Activated B cell treated with CpG ODN at 0.5 μM for 24 hours (primary cell): ENCODE results near the gene MCRIP2. TPM values are rescaled to one million over a fixed set of nuclear protein-coding genes. Genes with fewer than 3 reads are reported as not detected.

Experiments
- ATAC-seq: fragments of 200-7000 bp; cut with Tn5 transposase; one replicate; pipeline ENCODE4 v1.10.0; 2021; ENCODE audit warnings: low read depth, mild to moderate bottlenecking, moderate library complexity
- CTCF ChIA-PET: fragments of 350-600 bp; sonication (Branson Sonifier 250); formaldehyde crosslinking; loops from one replicate; lab custom pipeline; 2021; ENCODE audit warnings: antibody characterized with exemption; lab: Charles Lee
- POLR2A ChIA-PET: fragments of 350-600 bp; sonication (Branson Sonifier 250); formaldehyde crosslinking; loops from one replicate; lab custom pipeline; 2021; ENCODE audit warnings: antibody characterized with exemption; lab: Charles Lee
- DNase-seq: peaks from one replicate; pipeline ENCODE4 v3.0.0; 2022
- H3K27ac Mint-ChIP-seq: one replicate; pipeline ENCODE4 v1.8.0; 2020; ENCODE audit warnings: mixed read lengths
- H3K27me3 Mint-ChIP-seq: one replicate; pipeline ENCODE4 v1.8.0; 2021; ENCODE audit warnings: mixed read lengths
- H3K36me3 Mint-ChIP-seq: one replicate; pipeline ENCODE4 v1.8.0; 2021; ENCODE audit warnings: low read depth, mixed read lengths
- H3K4me1 Mint-ChIP-seq: one replicate; pipeline ENCODE4 v1.8.0; 2021; ENCODE audit warnings: mixed read lengths
- H3K4me3 Mint-ChIP-seq: one replicate; pipeline ENCODE4 v1.8.0; 2020; ENCODE audit warnings: mild to moderate bottlenecking, mixed read lengths
- H3K9me3 Mint-ChIP-seq: one replicate; pipeline ENCODE4 v1.8.0; 2020; ENCODE audit warnings: mixed read lengths
- CTCF ChIP-seq: fragments of 200-600 bp; IDR thresholded peaks from one replicate; pipeline ENCODE4 v1.8.0; 2022; ENCODE audit warnings: antibody characterized with exemption, mild to moderate bottlenecking
- intact Hi-C: fragments of 100-400 bp; cut with micrococcal nuclease; formaldehyde crosslinking; loops from one replicate; pipeline ENCODE4 v1.15.1; 2024
- total RNA-seq: library from RNA; stranded (reverse); gene quantifications from 2 replicates; pipeline ENCODE4 v1.2.3, GENCODE V29; 2022

The MCRIP2 gene
- total RNA-seq, 1 donor from 2014 or later, result 38.9 TPM

GRCh38 chr16:694187-694862 lies 52.7 kb downstream of the MCRIP2 start:
- intact Hi-C loops, result no loop called here
- H3K27me3 Mint-ChIP-seq, result peaks cover 18% of the 10 kb centered on the region
- peak overlapping the region; percentile 60 for H3K4me3 Mint-ChIP-seq
- no peak for TF ChIP-seq CTCF
- no peak for DNase-seq
- peaks cover 5% of the 10 kb centered on the region for H3K36me3 Mint-ChIP-seq
- CTCF ChIA-PET, result interaction anchor here (2.1 kb wide), 1 partner anchor 18 kb away, joined by 8 read pairs; no protein-coding TSS in a partner anchor
- POLR2A ChIA-PET, result interaction anchor here (1.4 to 2.0 kb wide), 2 partner anchors 10 to 21 kb away, joined by 3 to 8 read pairs; partner anchors contain the start of genes JMJD8 and METRN
- H3K9me3 Mint-ChIP-seq, result no peaks in the 10 kb centered on the region
- no peak overlapping the region for H3K27ac Mint-ChIP-seq
- H3K4me1 Mint-ChIP-seq, result peaks cover 32% of the 10 kb centered on the region
- no peak for ATAC-seq

GRCh38 chr16:694863-695354 lies 53.3 kb downstream of the MCRIP2 start:
- H3K9me3 Mint-ChIP-seq, result no peaks in the 10 kb centered on the region
- ChIA-PET POLR2A (interaction anchor here (1.0 to 2.0 kb wide), 3 partner anchors 11 to 26 kb away, joined by 3 to 8 read pairs (median 3); partner anchors contain the start of genes ANTKMT, JMJD8 and METRN), CTCF (interaction anchor here (2.1 kb wide), 1 partner anchor 17 kb away, joined by 8 read pairs; no protein-coding TSS in a partner anchor)
- H3K4me1 Mint-ChIP-seq, result peaks cover 26% of the 10 kb centered on the region
- no peak for TF ChIP-seq CTCF
- intact Hi-C loops, result no loop called here
- ATAC-seq (no peak), DNase-seq (no peak)
- no peak overlapping the region for H3K27ac Mint-ChIP-seq
- peak overlapping the region; percentile 7 for H3K4me3 Mint-ChIP-seq
- peaks cover 20% of the 10 kb centered on the region for H3K27me3 Mint-ChIP-seq
- peaks cover 4% of the 10 kb centered on the region for H3K36me3 Mint-ChIP-seq

- Mint-ChIP-seq H3K27ac (no peak overlapping the region), H3K27me3 (peaks cover 22% of the 10 kb centered on the region), H3K36me3 (no peaks in the 10 kb centered on the region), H3K4me1 (peaks cover 21% of the 10 kb centered on the region), H3K4me3 (peak overlapping the region; percentile 76), H3K9me3 (no peaks in the 10 kb centered on the region)
- POLR2A ChIA-PET, result interaction anchor here (0.8 to 2.0 kb wide), 4 partner anchors 11 to 45 kb away, joined by 3 to 8 read pairs (median 3); partner anchors contain the start of genes ANTKMT, CIAO3, JMJD8 and METRN
- TF ChIP-seq CTCF, result no peak
- intact Hi-C loops, result no loop called here
- DNase-seq, result peak; percentile 47
- ATAC-seq, result peak; percentile 78
- CTCF ChIA-PET, result interaction anchor here (2.1 kb wide), 1 partner anchor 17 kb away, joined by 8 read pairs; no protein-coding TSS in a partner anchor
Observed at GRCh38 chr16:695355-696089, 53.9 kb downstream of the MCRIP2 start.

Other genes starting within 250 kb of the MCRIP2 start
- gene NME4, start 244.6 kb upstream of the MCRIP2 start, total RNA-seq, result 29.9 and 32.9 TPM in 2 replicates
- gene DECR2, start 239.9 kb upstream of the MCRIP2 start, total RNA-seq, result 4.4 and 6.7 TPM in 2 replicates
- 32.2 and 35.4 TPM in 2 replicates for gene RAB11FIP3, start 216.2 kb upstream of the MCRIP2 start, total RNA-seq
- 77.0 and 95.1 TPM in 2 replicates for gene CAPN15, start 114.1 kb upstream of the MCRIP2 start, total RNA-seq
- not detected in 2 replicates for gene PRR35, start 81.4 kb upstream of the MCRIP2 start, total RNA-seq
- 0.83 and 1.0 TPM in 2 replicates for gene NHLRC4, start 74.8 kb upstream of the MCRIP2 start, total RNA-seq
- gene PIGQ, start 71.9 kb upstream of the MCRIP2 start, total RNA-seq, result 46.7 and 53.1 TPM in 2 replicates
- 10.5 and 13.1 TPM in 2 replicates for gene RAB40C, start 51.8 kb upstream of the MCRIP2 start, total RNA-seq
- 0.42 and 0.47 TPM in 2 replicates for gene WFIKKN1, start 10.8 kb upstream of the MCRIP2 start, total RNA-seq
- 48.7 and 49.9 TPM in 2 replicates for gene METTL26, start 5.5 kb upstream of the MCRIP2 start, total RNA-seq
- 24.8 and 33.7 TPM in 2 replicates for gene WDR90, start 7.5 kb downstream of the MCRIP2 start, total RNA-seq
- 141 and 170 TPM in 2 replicates for gene RHOT2, start 26.3 kb downstream of the MCRIP2 start, total RNA-seq
- gene RHBDL1, start 33.8 kb downstream of the MCRIP2 start, total RNA-seq, result 0.24 TPM in 1 of 2 replicates, not detected in the other
- gene STUB1, start 38.6 kb downstream of the MCRIP2 start, total RNA-seq, result 75.4 and 81.2 TPM in 2 replicates
- 41.4 and 47.0 TPM in 2 replicates for gene JMJD8, start 42.5 kb downstream of the MCRIP2 start, total RNA-seq
- gene WDR24, start 48.6 kb downstream of the MCRIP2 start, total RNA-seq, result 13.9 and 14.8 TPM in 2 replicates
- 0.75 and 0.88 TPM in 2 replicates for gene FBXL16, start 64.0 kb downstream of the MCRIP2 start, total RNA-seq
- gene METRN, start 73.3 kb downstream of the MCRIP2 start, total RNA-seq, result 5.0 and 6.7 TPM in 2 replicates
- gene ANTKMT, start 79.3 kb downstream of the MCRIP2 start, total RNA-seq, result 58.0 and 67.4 TPM in 2 replicates
- 4.8 and 7.8 TPM in 2 replicates for gene CCDC78, start 84.6 kb downstream of the MCRIP2 start, total RNA-seq
- 10.8 and 10.9 TPM in 2 replicates for gene HAGHL, start 85.3 kb downstream of the MCRIP2 start, total RNA-seq
- gene CIAO3, start 99.2 kb downstream of the MCRIP2 start, total RNA-seq, result 42.4 and 43.1 TPM in 2 replicates
- not detected in 2 replicates for gene MSLN, start 118.9 kb downstream of the MCRIP2 start, total RNA-seq
- 32.2 and 35.3 TPM in 2 replicates for gene RPUSD1, start 146.6 kb downstream of the MCRIP2 start, total RNA-seq
- 42.4 and 45.5 TPM in 2 replicates for gene CHTF18, start 146.8 kb downstream of the MCRIP2 start, total RNA-seq
- not detected in 2 replicates for gene GNG13, start 158.9 kb downstream of the MCRIP2 start, total RNA-seq